ENCODE results near the gene FAM222A.

FAM222A gene

DNA sequence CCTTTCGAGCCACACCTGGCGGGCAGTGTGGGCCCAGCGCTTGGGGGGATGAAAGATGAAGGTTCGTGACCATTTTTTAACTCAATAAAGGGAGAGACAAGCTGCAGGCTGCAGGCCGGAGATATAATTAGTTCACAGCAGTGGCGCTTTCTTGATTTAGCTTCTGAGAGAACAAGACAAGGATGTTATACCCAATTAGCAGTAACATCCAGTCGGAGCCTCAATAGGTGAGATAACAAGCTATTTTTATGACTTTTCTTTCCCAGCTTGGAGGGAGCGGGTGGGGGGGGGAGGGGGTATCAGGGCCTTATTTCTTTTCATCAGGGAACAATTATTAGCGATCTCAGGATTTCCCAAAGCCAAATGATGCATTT is 9.1 kb downstream of the FAM222A start:
- H3K27ac ChIP-seq (ENCODE audit: low read length): no peak overlapping the region
- H3K4me3 ChIP-seq (ENCODE audit: low read length): no peak overlapping the region
- H3K27me3 ChIP-seq (ENCODE audit: low read depth, low read length): no peaks in the 10 kb centered on the region
- H3K9me3 ChIP-seq (ENCODE audit: insufficient read depth, low read length): no peaks in the 10 kb centered on the region
- H2AFZ ChIP-seq (ENCODE audit: low read depth, low read length): no peak overlapping the region
- H3K4me2 ChIP-seq (ENCODE audit: low read length): no peak overlapping the region
- H3K79me2 ChIP-seq (ENCODE audit: low read length): no peaks in the 10 kb centered on the region
- peaks cover 3% of the 10 kb centered on the region; the same call in 1 of the 2 replicates for H4K20me1 ChIP-seq (ENCODE audit: insufficient read depth, low read length)
- H3K36me3 ChIP-seq (replicated peaks; ENCODE audit: low read depth, low read length): no peaks in the 10 kb centered on the region
- H3K4me1 ChIP-seq (ENCODE audit: low read length): 0 out of 2 replicates have a peak, but pooled peaks cover under 1% of the 10 kb centered on the region
- TF ChIP-seq EZH2phosphoT487 (IDR thresholded peaks at IDR 0.05; ENCODE audit: low read depth): no peak
- TF ChIP-seq, protein P1, sequence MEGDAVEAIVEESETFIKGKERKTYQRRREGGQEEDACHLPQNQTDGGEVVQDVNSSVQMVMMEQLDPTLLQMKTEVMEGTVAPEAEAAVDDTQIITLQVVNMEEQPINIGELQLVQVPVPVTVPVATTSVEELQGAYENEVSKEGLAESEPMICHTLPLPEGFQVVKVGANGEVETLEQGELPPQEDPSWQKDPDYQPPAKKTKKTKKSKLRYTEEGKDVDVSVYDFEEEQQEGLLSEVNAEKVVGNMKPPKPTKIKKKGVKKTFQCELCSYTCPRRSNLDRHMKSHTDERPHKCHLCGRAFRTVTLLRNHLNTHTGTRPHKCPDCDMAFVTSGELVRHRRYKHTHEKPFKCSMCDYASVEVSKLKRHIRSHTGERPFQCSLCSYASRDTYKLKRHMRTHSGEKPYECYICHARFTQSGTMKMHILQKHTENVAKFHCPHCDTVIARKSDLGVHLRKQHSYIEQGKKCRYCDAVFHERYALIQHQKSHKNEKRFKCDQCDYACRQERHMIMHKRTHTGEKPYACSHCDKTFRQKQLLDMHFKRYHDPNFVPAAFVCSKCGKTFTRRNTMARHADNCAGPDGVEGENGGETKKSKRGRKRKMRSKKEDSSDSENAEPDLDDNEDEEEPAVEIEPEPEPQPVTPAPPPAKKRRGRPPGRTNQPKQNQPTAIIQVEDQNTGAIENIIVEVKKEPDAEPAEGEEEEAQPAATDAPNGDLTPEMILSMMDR (IDR thresholded peaks at IDR 0.05; ENCODE audit: low read depth, low read length): no peak
- H3K9ac ChIP-seq (ENCODE audit: low read length): no peak overlapping the region

DNA sequence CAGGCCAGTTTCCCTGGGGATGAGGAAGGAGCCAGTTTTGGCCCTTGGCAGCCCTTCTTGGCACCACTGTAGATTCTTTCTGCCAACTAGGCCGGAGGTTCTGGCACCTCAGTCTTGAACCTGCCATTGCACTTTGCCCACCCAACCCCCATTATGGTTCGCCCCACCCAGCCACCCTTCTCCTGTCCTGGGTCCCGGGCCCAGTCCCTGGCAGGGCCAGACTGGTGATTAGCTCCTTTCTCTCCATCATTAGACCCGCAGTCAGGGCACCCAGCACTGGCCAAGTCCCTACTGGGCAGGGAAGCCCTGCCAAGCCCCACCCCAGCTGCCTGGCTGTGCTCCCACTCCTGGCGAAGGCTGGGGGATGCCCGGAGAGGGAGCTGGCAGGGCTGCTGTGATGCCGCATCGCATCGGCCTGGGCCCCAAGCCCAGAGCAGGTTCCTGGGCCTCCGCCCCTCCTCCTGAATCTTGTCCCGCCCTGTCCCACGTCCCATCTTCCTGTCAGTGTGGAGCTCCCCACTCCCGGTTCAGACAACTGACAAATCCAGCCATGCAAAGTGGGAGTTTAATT is 9.8 kb downstream of the FAM222A start:
- peaks cover 3% of the 10 kb centered on the region; the same call in 1 of the 2 replicates for H4K20me1 ChIP-seq (ENCODE audit: insufficient read depth, low read length)
- H3K4me3 ChIP-seq (ENCODE audit: low read length): no peak overlapping the region
- H3K9ac ChIP-seq (ENCODE audit: low read length): no peak overlapping the region
- no peaks in the 10 kb centered on the region for H3K9me3 ChIP-seq (ENCODE audit: insufficient read depth, low read length)
- TF ChIP-seq, protein P1 (IDR thresholded peaks at IDR 0.05; ENCODE audit: low read depth, low read length): no peak
- no peak for TF ChIP-seq EZH2phosphoT487 (IDR thresholded peaks at IDR 0.05; ENCODE audit: low read depth)
- H2AFZ ChIP-seq (ENCODE audit: low read depth, low read length): no peak overlapping the region
- no peak overlapping the region for H3K4me2 ChIP-seq (ENCODE audit: low read length)
- no peaks in the 10 kb centered on the region for H3K27me3 ChIP-seq (ENCODE audit: low read depth, low read length)
- H3K36me3 ChIP-seq (replicated peaks; ENCODE audit: low read depth, low read length): no peaks in the 10 kb centered on the region
- no peak overlapping the region for H3K27ac ChIP-seq (ENCODE audit: low read length)
- H3K79me2 ChIP-seq (ENCODE audit: low read length): no peaks in the 10 kb centered on the region
- H3K4me1 ChIP-seq (ENCODE audit: low read length): 0 out of 2 replicates have a peak, but pooled peaks cover 5% of the 10 kb centered on the region

DNA sequence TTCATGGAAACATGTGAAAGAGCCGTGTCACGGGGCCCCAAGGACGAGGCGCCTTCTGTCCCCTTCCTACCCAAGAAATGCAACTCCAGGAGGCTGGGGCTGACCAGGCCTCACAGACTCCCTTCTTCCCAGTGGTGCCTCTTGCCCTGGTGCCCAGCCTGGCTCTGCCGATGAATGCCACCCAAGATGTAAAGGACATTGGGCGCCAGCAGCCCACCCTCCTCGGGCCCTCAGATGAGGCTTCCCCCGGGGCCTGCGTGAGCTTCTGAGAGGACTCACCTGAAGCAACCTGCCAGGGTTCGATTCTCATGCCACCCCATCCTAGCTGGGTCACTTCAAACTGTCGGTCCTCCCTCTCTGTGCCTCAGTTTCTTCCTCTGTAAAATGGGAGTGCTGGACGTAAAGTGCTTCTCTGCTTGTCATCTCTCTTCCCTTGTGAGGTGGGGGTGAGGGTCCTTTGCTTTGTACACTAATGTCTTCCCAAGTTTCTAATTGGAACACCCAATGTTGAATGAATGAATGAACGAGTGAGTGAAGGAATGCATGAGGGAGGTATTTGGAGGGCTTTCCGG is 10.8 kb downstream of the FAM222A start:
- H3K79me2 ChIP-seq (ENCODE audit: low read length): no peaks in the 10 kb centered on the region
- H3K9ac ChIP-seq (ENCODE audit: low read length): no peak overlapping the region
- H3K4me3 ChIP-seq (ENCODE audit: low read length): no peak overlapping the region
- no peaks in the 10 kb centered on the region for H3K27me3 ChIP-seq (ENCODE audit: low read depth, low read length)
- no peak overlapping the region for H2AFZ ChIP-seq (ENCODE audit: low read depth, low read length)
- peaks cover 3% of the 10 kb centered on the region; the same call in 1 of the 2 replicates for H4K20me1 ChIP-seq (ENCODE audit: insufficient read depth, low read length)
- H3K36me3 ChIP-seq (replicated peaks; ENCODE audit: low read depth, low read length): no peaks in the 10 kb centered on the region
- H3K9me3 ChIP-seq (ENCODE audit: insufficient read depth, low read length): no peaks in the 10 kb centered on the region
- no peak overlapping the region for H3K27ac ChIP-seq (ENCODE audit: low read length)
- no peak overlapping the region for H3K4me2 ChIP-seq (ENCODE audit: low read length)
- H3K4me1 ChIP-seq (ENCODE audit: low read length): 0 out of 2 replicates have a peak, but pooled peaks cover 5% of the 10 kb centered on the region
- no peak for TF ChIP-seq EZH2phosphoT487 (IDR thresholded peaks at IDR 0.05; ENCODE audit: low read depth)
- TF ChIP-seq, protein P1 (IDR thresholded peaks at IDR 0.05; ENCODE audit: low read depth, low read length): no peak

DNA sequence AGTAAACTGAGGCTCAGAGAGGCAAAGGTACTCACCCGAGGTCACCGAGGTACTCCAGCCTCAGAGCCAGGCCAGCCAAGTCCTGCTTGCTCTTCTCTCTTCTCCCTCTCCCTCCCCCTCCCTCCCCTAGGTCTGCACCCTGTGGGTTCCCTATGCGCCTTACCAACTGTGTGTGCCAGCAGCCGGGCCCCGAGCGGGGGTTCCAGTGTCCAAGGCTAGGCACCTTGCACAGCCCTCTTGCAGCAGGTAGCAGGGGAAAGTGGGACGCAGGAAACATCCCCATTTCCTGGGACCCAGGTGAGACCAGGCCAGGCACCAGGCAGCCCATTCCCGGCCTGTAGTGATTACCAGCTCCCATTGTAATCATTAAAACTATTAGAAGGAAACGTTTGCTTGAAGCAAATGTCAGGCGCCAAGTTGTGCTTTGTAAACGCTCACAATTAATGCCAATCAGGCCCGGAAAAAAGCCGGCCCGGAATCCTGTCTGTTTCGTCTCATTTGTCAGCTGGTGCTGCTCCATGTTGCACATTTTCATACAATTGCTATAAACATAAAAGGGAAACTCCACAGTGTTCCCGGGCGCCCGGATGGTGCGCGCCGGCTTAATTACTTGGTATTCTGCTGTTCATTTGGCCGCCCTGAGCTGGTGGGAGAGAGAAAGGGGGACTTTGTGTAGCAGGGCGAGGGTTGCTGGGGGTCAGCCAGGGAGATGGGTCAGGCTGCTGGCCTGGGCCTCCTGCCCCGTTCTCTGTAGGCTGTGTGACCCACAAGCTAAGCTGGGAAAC is 11.9 kb downstream of the FAM222A start:
- Histone ChIP-seq H3K27ac (ENCODE audit: low read length) (no peak overlapping the region), H3K27me3 (ENCODE audit: low read depth, low read length) (no peaks in the 10 kb centered on the region), H4K20me1 (ENCODE audit: insufficient read depth, low read length) (peaks cover 2% of the 10 kb centered on the region; the same call in 1 of the 2 replicates), H2AFZ (ENCODE audit: low read depth, low read length) (no peak overlapping the region), H3K79me2 (ENCODE audit: low read length) (no peaks in the 10 kb centered on the region), H3K36me3 (replicated peaks; ENCODE audit: low read depth, low read length) (no peaks in the 10 kb centered on the region), H3K4me2 (ENCODE audit: low read length) (no peak overlapping the region), H3K9ac (ENCODE audit: low read length) (no peak overlapping the region), H3K9me3 (ENCODE audit: insufficient read depth, low read length) (no peaks in the 10 kb centered on the region), H3K4me3 (ENCODE audit: low read length) (no peak overlapping the region), H3K4me1 (ENCODE audit: low read length) (0 out of 2 replicates have a peak, but pooled peaks cover 5% of the 10 kb centered on the region)
- TF ChIP-seq, protein P1 (IDR thresholded peaks at IDR 0.05; ENCODE audit: low read depth, low read length): no peak
- no peak for TF ChIP-seq EZH2phosphoT487 (IDR thresholded peaks at IDR 0.05; ENCODE audit: low read depth)

Data from OCI-LY3 (cell line).